Measurements from ENCODE around the gene EZR.
A peak's percentile ranks its signal among the peaks of the same experiment; 100 is the strongest.
"Not testable (repeated sequence)": the region's sequence is repeated elsewhere in the genome, so short reads cannot be mapped to it uniquely, and the experiment has no call there.

The EZR gene

DNA sequence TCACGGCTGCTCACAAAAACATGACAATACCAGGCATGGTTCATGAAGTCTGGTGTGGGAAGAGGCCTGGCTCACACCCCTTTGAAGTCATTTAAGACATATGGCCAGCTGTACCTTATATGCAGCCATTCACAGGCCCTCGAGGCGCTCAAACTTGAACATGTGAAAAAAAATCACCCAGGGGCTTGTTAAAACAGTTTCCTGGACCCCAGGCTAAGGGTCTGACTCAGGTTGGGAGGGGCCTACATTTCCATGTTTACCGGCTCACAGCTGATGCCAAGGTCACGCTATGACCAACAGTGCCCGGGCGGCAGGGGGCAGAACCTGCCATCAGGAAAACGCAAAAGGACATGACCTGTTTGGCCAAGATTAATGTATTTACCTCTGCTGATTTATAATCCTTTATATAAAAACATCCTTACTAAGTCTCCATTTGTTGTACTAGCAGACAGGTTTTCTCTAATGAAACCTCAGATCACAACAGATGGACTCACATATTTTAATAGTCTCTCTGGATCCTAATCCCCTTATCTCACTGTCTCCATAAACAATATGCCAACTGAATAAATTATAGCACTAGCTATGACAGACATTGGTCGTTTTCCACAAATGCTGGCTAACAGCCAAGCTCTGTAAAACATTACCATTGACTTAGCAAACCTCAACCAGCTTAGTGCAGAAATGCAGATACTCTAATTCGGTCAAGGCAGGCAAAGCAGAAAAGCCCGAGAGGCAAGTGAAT, 19.9 kb downstream of the EZR start:
- CTCF ChIA-PET: interaction anchor here (0.8 to 5.6 kb wide), 8 partner anchors 10 to 335 kb away, joined by 3 to 24 read pairs (median 4); no protein-coding TSS in a partner anchor
- POLR2A ChIA-PET: no interaction called here
- TF ChIP-seq, protein P1, sequence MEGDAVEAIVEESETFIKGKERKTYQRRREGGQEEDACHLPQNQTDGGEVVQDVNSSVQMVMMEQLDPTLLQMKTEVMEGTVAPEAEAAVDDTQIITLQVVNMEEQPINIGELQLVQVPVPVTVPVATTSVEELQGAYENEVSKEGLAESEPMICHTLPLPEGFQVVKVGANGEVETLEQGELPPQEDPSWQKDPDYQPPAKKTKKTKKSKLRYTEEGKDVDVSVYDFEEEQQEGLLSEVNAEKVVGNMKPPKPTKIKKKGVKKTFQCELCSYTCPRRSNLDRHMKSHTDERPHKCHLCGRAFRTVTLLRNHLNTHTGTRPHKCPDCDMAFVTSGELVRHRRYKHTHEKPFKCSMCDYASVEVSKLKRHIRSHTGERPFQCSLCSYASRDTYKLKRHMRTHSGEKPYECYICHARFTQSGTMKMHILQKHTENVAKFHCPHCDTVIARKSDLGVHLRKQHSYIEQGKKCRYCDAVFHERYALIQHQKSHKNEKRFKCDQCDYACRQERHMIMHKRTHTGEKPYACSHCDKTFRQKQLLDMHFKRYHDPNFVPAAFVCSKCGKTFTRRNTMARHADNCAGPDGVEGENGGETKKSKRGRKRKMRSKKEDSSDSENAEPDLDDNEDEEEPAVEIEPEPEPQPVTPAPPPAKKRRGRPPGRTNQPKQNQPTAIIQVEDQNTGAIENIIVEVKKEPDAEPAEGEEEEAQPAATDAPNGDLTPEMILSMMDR (IDR thresholded peaks at IDR 0.05; ENCODE audit: control extremely low read depth, extremely low read depth, low read depth, missing control alignments): no peak
- DNase-seq (ENCODE audit: extremely low spot score): no peak

DNA sequence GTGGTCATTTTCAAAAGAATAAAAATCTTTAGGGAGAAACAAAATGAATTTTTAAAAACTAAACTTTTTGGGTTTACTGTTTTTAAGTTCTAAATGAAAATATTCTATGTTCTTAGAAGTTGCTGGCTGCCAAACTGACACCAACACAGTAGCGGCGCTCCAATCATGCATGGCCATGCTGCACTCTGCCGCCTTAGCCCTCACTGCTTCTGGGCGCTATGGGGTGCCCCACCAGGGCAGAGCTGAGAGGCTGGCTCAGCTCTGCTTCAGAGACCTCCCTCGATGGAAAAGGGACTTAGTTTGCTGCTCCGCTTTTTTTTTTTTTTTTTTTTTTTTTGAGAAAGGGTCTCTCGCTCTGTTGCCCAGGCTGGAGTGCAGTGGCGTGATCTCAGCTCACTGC, 20.9 kb downstream of the EZR start:
- POLR2A ChIA-PET: no interaction called here
- TF ChIP-seq, protein P1 (IDR thresholded peaks at IDR 0.05; ENCODE audit: control extremely low read depth, extremely low read depth, low read depth, missing control alignments): no peak
- DNase-seq (ENCODE audit: extremely low spot score): no peak
- CTCF ChIA-PET: interaction anchor here (0.9 to 5.6 kb wide), 6 partner anchors 11 to 336 kb away, joined by 3 to 24 read pairs (median 4); partner anchors contain the start of gene EZR

DNA sequence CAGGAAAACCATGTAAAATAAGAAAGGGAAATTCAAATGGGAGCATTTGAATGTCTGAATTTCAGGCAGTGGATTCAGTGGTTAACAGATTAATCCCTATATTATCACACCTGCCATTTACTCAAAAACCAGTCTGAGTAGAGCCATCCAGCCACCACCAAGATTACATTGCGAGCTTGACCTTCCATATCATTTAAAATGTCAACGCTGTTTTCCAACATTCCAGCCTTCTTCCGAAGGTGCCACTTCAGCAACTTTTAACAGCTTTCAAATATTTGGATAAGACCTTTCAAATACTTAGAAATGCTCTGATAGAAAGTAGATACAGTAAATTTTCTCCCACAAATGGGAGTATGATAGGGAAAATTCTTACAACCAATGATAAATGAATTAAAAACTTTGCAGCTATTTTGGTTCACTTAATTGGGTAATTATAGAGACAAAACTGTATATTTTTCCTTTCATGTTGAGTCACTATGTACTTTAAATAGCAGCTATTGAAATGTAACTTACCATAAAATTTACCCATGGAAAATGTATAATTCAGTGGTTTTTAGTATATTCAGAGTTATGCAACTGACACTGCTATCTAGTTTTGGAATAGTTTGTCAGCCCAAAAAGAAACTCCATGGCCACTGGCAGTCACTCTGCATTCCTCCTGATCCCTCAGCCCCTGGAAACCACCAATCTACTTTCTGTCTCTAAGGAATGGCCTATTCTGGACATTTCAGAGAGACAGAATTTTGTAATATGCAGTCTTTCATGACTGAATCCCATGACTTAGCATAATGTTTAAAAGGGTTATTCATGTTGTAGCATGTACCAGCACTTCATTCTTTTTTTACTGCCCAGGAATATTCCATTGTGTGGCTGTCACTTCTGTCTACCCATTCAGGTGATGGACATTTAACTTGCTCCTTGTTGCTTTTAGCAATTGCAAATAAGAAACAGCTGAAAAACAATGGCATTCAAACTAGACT, 21.5 kb downstream of the EZR start:
- ChIA-PET POLR2A (no interaction called here), CTCF (interaction anchor here (0.8 to 6.7 kb wide), 10 partner anchors 11 to 577 kb away, joined by 3 to 66 read pairs (median 4); partner anchors contain the start of gene EZR)
- DNase-seq (ENCODE audit: extremely low spot score): no peak
- TF ChIP-seq, protein P1 (IDR thresholded peaks at IDR 0.05; ENCODE audit: control extremely low read depth, extremely low read depth, low read depth, missing control alignments): no peak

DNA sequence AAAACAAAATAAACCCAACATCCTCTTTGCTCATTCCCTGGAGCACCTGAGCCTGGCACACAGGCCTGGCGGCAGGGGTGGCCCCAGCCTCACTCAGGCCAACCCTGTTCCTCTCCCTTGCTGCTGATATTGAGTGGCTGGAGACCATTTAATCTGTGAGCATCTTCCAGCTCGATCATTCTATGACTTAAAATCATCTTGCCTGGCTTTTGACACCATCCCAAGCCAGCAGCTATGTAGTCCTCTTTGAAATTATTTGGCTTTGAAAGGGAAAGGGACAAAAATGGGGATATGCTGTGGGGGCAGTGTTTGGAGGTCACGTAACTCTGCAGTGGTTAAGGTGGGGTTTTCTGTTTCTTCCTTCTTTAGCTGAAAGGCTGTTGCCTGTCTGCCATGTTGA, 22.8 kb downstream of the EZR start:
- POLR2A ChIA-PET: no interaction called here

DNA sequence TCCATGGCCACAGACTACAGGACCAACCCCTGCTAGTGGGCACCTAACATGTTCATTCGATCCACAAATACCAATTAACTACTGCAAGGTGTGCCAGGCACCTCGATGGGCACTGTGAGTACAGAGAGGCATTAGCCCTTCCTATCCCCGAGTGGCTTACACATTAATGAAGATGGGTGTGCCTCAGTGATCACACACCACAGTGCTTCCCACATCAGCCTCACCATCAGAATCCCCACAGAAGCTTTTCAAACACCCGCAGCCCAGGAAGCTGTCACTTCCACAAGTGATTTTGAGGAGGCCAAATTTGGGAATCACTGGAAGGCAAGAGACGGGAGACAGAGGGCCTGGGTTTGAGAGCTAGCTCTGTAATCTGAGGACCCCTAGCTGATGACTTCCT, 23.7 kb downstream of the EZR start:
- POLR2A ChIA-PET: no interaction called here
- TF ChIP-seq, protein P1 (IDR thresholded peaks at IDR 0.05; ENCODE audit: control extremely low read depth, extremely low read depth, low read depth, missing control alignments): no peak
- no peak for DNase-seq (ENCODE audit: extremely low spot score)
- CTCF ChIA-PET: interaction anchor here (0.9 to 6.7 kb wide), 6 partner anchors 13 to 214 kb away, joined by 3 to 66 read pairs (median 4); partner anchors contain the start of gene EZR

More for the DNA sequence above, 22.8 kb downstream of the EZR start:
- DNase-seq (ENCODE audit: extremely low spot score): no peak
- CTCF ChIA-PET: interaction anchor here (1.7 to 6.7 kb wide), 4 partner anchors 12 to 177 kb away, joined by 5 to 66 read pairs (median 12); no protein-coding TSS in a partner anchor
- TF ChIP-seq, protein P1 (IDR thresholded peaks at IDR 0.05; ENCODE audit: control extremely low read depth, extremely low read depth, low read depth, missing control alignments): no peak

DNA sequence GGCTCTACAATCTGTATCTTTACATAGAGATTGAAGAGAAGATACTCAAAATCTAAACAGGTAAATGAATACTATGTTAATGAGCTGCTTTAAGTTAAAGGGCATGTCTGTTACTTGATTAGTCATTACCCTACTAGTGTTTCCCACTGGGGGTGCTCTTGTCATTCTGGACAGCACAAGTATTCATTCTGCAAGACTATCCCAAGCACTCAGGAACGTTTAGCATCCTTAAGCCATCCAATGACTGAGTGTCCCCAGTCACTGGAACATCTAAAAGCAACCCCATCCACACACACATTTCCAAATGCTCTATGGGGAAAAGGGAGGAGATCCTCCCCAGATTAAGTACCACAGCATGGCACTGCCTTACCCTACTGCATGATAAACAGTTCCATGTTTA, 25.7 kb downstream of the EZR start:
- TF ChIP-seq, protein P1 (IDR thresholded peaks at IDR 0.05; ENCODE audit: control extremely low read depth, extremely low read depth, low read depth, missing control alignments): peak; percentile 67

DNA sequence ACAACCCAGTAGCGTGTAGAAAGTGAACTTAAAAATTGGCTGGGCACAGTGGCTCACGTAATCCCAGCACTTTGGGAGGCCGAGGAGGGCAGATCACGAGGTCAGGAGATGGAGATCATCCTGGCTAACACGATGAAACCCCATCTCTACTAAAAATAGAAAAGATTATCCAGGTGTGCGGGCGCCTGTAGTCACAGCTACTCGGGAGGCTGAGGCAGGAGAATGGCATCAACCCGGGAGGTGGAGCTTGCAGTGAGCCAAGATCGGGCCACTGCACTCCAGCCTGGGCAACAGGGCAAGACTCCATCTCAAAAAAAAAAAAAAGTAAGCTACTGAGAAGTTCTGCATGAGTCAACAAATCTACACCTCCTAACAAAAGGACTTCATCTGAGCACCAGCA, 26.7 kb downstream of the EZR start:
- ChIA-PET CTCF (interaction anchor here (0.9 to 6.7 kb wide), 15 partner anchors 9 to 208 kb away, joined by 3 to 66 read pairs (median 5); partner anchors contain the start of gene RSPH3), POLR2A (interaction anchor here (0.6 to 1.4 kb wide), 2 partner anchors 27 to 34 kb away, joined by 3 to 7 read pairs; no protein-coding TSS in a partner anchor)
- not testable (repeated sequence) for DNase-seq (ENCODE audit: extremely low spot score)

More for the DNA sequence above, 25.7 kb downstream of the EZR start:
- peak; percentile 55 for DNase-seq (ENCODE audit: extremely low spot score)
- POLR2A ChIA-PET: interaction anchor here (0.6 to 1.4 kb wide), 2 partner anchors 28 to 76 kb away, joined by 3 read pairs; no protein-coding TSS in a partner anchor
- CTCF ChIA-PET: interaction anchor here (0.6 to 6.7 kb wide), 33 partner anchors 8 to 274 kb away, joined by 3 to 66 read pairs (median 4); partner anchors contain the start of gene RSPH3
